GM10847 (cell line): ENCODE data around the gene TMOD4.

Source experiments
- POLR2A ChIP-seq: IDR thresholded peaks from 2 replicates; pipeline ENCODE4 v1.6.1; 2011; ENCODE audit not compliant: insufficient read length; ENCODE audit errors: extremely low read depth

Gene TMOD4

DNA sequence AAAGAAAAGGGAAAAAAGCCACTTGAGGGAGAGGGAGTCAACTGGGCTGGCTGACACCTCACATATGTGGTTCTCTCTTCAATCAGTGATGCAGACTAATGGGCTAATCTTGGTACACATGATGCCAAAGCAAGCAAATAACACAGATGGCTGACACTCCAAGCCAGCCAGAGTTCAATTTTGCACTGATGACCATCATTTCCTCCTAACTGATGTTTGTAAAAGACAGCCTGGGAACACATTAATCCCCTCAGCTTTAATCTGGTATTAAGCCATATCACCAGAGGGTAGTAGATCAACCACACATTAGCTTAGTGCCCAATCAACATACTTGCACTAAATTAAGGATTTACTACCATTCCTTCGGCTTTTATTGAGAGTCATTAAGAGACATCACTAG is 11.4 kb upstream of the TMOD4 start:
- no peak for TF ChIP-seq POLR2A

DNA sequence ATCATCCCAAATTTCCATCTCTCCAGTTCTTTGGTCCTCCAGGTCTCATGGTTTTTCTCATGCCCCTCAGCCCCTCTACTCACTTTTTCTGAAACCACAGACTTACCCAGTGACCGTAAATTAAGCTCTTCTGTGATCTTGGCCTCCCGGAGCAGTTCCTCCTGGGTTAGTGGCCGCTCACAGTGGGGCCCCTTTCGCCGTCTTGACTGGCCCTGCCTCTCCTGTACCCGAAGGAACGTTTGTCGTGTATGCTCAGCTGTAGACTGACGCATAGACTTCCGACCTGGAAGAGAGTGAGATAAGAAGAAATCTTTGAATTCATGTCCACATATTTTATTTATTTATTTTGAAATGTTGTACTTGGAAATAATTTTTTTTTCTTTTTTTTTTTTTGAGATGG is 8.4 kb upstream of the TMOD4 start:
- TF ChIP-seq POLR2A = no peak

DNA sequence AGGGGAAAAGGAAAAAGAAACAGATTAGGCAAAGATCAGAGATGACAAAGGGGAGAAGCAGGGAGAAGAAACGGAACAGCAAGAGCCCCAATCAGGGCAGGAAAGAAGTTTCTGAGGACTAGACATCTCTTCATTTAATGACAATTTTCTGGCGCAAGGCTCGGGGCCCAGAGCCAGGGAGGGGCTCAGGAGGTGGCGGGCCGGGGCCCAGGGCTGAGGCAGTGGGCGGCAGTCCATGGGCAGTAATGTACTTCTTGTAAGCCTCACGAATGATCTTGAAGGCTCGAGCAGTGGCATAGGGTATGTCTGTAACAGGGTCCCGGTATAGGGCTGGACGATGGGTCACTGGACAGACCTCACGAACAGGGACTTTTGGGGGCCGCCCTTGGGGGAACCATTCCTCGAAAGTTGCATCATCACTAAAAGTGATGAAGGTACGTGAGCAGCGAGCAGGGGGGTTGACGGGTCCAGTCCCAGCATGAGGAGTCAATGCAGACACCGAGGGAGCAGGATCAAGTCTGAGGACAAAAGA is 799 bp upstream of the TMOD4 start:
- no peak for TF ChIP-seq POLR2A

DNA sequence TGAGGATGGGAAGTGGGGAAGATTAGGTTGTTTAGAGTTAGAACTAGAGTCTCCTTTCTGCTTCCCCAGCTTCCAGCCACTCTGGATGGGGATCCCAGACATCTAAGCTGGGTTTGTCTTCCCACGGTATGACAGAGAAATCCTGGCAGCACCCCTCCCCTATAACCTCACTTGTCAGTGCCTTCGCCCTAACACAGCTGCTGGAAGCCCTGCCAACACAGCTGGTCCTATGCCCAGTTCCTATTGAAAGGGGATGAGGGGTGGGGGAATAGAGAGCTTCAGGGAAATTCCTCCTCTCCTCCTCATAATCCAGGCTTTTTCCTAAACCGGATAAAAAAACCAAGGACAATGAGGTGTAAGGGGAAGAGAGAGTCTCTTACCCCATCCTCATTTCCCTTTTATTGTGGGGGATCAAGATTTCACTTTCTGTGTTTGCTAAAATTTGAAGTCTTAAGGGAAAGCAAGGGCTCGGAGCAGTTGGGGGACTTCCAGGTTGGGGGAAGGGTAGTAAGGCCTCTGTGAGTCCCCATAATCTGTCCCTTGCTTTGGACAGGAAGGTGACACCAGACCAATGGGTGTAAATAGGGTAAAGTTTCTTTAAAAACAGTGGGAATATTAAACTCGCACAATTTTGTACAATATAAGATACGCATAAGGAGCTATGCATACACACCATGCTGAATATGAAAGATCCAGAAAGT is 590 bp downstream of the TMOD4 start:
- no peak for TF ChIP-seq POLR2A

DNA sequence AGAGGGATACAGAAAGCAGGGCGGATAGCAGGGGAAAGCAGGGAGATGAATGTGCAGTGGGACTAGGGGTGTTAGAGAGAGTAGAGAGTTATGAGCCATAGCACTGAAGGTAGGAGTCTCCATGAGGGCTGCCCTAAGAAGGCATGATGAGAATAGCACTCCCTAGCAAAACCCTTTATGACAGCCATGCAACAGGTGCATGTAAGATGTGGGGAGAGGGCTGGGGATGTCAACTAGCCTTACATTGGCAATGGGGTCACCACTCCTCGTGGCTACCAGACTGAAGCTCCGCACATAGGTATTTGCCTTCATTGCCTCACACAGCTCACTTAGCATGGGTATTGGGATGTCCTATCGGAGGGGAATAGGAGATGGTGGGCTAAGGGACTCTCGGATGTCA is 4.6 kb downstream of the TMOD4 start:
- TF ChIP-seq POLR2A = no peak

DNA sequence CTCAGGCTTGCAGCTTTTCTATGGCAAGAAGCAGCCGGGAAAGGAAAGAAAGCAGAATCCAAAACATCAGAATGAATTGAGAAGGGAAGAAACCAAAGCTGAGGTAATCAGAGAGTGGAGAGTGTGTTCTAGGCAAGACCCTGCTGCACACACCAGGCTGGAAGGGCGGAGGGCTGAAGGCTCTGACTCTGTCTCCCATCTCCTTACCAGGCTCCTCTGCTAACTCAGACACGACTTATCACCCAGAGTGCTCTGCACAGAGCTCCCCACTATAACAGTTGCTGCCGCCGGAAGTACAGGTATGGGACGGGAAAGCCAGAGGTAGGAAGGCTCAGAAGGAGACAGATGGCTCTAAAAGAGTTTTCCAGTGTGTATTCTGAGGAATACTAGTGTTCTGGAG is 8.7 kb downstream of the TMOD4 start:
- no peak for TF ChIP-seq POLR2A

DNA sequence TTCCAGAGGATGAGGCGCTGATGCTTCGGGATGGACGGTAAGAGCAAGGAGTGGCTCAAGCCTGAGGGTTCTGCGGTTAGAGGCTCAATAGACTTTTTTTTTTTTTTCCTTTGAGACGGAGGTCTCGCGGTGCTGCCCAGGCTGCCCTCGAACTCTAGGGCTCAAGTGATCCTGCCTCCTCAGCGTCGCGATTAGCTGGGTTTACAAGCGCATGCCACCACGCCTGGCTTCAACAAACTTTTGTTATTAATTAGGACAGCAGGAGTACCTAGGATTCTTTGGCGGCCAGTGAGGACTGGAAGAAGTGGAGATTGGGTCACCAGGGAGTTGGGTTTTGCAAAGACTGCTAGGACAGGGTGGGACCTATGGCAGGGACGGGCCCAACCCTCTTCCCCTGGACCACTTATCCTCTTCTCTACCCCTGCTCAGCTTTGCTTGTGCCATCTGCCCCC is 9.2 kb downstream of the TMOD4 start:
- no peak for TF ChIP-seq POLR2A

DNA sequence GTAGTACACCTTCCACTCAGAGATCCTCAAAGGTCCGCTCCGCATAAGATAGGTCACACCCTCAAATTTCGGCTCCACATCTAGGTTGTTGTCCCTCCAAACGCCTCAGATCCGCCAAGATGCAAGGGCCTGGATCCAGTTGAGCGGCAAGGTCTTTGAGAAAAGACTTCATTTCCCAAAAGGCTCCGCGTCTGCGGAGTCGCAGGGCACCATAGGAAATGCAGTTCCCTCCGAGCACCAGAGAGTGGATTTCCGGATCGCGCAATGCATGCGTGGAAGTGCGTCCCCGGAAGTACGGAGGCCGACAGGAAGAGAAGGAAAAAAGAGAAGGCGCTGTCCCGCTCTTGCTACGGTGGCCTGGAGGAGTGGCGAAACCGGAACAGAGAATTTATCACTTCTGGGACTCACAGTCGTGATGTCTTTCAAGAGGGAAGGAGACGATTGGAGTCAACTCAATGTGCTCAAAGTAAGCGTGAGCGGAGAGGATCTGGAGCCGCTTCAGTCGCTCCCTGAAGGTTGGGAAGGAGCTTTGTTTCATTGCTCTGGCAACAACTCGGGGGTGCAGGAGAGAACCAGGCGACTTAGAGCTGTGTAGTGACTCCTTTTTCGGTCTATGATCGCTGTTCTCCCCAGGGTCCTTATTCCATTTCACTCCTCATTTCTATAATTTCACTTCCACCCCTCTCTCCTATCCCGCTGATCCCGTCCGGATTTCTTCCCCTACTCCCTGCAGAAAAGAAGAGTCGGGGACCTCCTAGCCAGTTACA is 9.9 kb downstream of the TMOD4 start, which contains the start of the genes LYSMD1 and SCNM1:
TSS of gene LYSMD1 (minus strand) at position 165 of the 767 bp plus-strand sequence. CDS start 644 bp downstream, outside the sequence.
TSS of gene SCNM1 (plus strand) at position 407 of the 767 bp plus-strand sequence. CDS start at position 416, 9 bp downstream.
- TF ChIP-seq POLR2A = peak; percentile 37

DNA sequence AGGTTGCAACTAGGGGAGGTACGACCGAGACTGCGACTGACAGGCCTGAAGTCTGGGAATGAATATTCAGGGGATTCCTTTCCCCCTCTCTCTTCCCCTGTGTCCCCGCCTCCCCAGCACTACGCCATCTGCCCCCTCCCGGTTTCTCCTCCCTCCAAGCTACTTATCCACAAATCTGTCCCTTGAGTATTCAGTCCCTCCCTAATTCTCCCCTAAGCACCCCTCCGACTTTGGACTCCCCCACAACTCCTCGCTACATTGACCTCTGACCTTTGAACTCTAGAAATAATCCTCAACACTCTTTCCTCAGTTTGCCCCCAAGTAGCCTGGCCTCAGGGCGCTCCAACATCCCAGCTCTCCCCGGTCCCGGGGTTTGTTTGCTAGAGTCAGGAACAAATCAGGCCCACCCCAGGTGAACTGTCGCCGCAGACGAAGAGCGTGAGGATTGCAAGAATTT is 10.5 kb downstream of the TMOD4 start:
- no peak for TF ChIP-seq POLR2A

DNA sequence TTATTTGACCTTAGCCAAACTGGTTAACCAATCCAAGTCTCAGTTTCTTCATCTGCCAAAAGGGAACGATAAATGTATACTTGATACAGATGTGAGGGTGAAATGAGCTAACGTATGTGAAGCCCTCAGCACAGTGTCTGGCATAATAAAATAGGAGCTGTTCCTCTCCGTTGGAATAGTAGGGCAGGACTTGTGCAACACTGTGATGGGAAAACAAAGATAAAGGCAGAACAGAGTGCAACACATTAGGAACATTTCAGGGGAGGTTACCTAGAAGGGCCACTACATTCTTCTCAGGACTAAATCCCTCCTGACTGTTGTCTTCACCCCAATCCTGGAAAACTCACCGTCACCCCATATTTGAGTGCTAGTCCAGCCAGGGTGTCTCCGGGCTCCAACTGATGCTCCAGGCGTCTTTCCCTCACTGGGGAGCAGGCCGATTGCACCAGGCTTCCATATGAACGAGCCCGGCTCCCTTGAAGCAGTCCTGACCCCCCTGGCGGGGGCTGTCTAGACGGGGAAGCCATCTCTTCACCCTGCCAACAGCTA is 11.0 kb downstream of the TMOD4 start:
- no peak for TF ChIP-seq POLR2A

DNA sequence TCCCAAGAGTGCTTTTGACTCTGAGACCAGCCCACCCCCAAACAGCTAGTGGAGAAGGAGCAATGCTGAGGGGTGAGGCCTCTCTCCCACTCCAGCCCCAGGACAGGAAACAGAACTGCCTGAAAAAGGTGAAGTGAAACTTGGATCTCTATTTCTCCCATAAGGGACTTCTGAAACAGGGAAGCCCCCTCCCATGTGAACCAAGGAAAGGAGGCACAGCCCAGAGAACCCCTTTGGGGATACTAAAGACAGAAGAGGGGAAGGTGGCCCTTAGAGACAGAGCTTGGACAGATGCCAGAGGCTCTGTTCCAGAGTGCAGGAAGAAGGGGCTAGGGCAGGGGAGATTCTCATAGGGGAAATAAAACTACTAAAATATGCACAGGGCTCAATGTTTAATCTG is 16.4 kb downstream of the TMOD4 start:
- no peak for TF ChIP-seq POLR2A

DNA sequence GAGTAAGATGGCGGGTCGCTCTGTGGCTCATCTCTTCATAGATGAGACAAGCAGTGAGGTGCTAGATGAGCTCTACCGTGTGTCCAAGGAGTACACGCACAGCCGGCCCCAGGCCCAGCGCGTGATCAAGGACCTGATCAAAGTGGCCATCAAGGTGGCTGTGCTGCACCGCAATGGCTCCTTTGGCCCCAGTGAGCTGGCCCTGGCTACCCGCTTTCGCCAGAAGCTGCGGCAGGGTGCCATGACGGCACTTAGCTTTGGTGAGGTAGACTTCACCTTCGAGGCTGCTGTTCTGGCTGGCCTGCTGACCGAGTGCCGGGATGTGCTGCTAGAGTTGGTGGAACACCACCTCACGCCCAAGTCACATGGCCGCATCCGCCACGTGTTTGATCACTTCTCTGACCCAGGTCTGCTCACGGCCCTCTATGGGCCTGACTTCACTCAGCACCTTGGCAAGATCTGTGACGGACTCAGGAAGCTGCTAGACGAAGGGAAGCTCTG is 17.0 kb downstream of the TMOD4 start:
- TF ChIP-seq POLR2A = no peak

DNA sequence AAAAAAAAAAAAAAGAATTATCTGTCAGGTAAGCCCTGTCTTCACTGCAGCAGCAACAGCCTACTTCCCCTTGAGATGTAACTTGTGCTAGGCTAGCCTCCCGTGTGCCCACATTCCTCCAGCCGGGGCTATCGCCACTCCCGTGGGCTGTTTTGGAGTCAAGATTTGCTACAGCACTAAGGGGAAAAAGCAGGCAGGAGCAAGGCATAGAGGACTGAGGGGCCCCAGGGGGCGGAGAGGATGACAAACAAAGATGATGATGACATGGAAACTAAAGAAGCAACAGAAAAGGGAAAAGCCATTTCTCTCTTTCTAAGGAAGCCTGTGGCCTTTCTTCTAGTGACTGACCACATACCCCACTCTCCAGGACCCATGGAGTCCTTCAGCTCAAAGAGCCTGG is 17.5 kb downstream of the TMOD4 start:
- no peak for TF ChIP-seq POLR2A

DNA sequence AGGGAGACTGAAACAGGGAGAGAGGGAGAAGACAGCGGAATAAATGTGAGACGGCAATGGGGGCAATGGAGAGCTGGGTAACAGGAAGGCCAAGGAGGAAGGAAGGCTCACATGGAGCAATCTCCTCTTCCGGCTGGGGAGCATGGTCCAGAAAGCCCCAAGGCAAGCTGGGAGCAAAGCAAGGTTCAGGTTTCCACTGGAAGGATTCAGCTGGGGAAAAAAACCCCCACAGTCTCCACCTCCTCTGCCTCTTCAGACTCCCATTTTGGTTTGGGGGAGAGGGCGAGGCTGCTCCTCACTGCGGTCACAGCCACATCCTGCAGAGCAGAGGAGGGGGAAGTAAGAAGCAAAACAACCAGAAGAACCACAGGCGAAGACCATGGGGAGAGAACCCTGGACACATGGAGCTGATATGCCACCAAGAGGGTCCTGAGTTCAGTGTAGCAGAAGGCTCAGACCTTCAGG is 18.7 kb downstream of the TMOD4 start:
- no peak for TF ChIP-seq POLR2A

DNA sequence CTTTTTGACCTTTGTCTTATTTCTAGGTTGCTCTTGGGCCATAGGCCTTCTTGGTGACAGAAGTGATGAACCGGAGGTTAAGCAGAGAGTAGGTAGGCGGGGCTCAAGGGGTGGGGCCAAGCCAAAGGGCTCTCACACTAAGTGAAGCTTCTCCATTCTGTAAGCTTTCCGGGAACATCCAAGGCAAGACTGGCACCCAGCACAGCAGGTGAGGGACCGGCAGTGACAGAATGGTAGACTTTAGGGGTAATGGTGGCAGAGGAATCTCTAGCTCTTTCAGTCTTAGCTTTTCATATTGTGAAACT is 19.3 kb downstream of the TMOD4 start, which contains the start of gene TNFAIP8L2:
TSS of gene TNFAIP8L2 (plus strand) at position 135 of the 305 bp plus-strand sequence. CDS start 2,049 bp downstream, outside the sequence.
- TF ChIP-seq POLR2A = no peak

DNA sequence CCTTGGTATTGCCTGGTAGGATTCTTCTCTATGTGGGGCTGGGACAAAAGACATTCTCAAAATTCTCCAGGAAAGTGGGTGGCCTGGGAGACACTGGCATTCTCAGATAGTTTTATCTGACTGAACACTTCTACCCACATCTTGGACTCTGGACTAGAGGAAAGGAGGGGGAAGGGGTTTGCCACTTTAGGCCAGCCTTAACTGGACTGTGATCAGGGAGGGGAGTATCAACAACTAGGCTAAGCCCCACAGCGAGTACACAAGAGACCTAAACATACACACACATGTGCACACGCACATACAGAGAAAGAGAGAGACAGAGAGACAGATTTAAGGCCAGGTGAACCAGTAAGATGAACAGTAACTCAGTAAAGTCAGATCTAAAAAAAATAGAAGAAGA is 28.1 kb downstream of the TMOD4 start:
- no peak for TF ChIP-seq POLR2A

DNA sequence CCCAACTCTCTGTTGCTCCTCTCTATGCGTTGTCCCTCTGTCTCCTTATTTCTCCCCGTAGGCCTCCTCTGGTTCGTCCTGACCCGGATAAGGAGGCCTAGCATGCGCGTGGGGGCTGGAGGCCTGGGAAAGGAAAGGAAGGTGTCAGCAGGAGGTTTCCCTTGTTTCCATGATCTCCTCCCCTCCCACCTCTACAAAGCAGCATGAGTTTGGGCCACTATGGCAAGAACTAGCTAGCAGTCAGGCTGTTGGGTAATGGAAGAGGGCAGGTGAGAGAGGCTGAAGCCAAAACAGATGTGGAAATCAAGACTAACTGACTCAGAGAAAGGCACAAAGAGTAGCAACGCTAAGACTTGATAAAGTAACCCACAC is 28.7 kb downstream of the TMOD4 start:
- TF ChIP-seq POLR2A = no peak
